HCT116 (cell line): ENCODE results near the gene LATS1. TPM values are rescaled to one million over a fixed set of nuclear protein-coding genes. Genes with fewer than 3 reads are reported as not detected.
A peak's percentile ranks its signal among the peaks of the same experiment; 100 is the strongest.
"Not testable (repeated sequence)": the region's sequence is repeated elsewhere in the genome, so short reads cannot be mapped to it uniquely, and the experiment has no call there.

Experiments used
- ATAC-seq: fragments of 200-7000 bp; cut with Tn5 transposase; 2 replicates; pipeline ENCODE4 v1.9.1; 2020; ENCODE audit warnings: mild to moderate bottlenecking, moderate library complexity
- BruUV-seq: library from RNA; stranded (reverse); fragments of 400-500 nt; replicated peaks from 2 replicates; lab custom pipeline; 2021; lab: Mats Ljungman, UMichigan
- CTCF ChIA-PET: fragments of 300-600 bp; sonication (Branson Sonifier 250); formaldehyde crosslinking; loops from one replicate; lab custom pipeline; 2021; ENCODE audit warnings: antibody characterized with exemption; lab: Charles Lee
- POLR2A ChIA-PET: fragments of 300-600, 350-600 bp; sonication (Branson Sonifier 250); formaldehyde crosslinking; loops from one replicate; lab custom pipeline; 2021; ENCODE audit warnings: antibody characterized with exemption; lab: Charles Lee
- RAD21 ChIA-PET, 2 experiments: fragments of 300-600 bp; sonication (Branson Sonifier 250); formaldehyde crosslinking; loops; one replicate each; lab custom pipeline; 2023; ENCODE audit warnings: low total read pairs in 2 of 2; ENCODE audit not compliant: uncharacterized antibody in 2 of 2, unreplicated experiment in 2 of 2, low non-redundant PET in 1 of 2; lab: Charles Lee
- DNase-seq: peaks from one replicate; pipeline ENCODE4 v3.0.0-alpha.2; 2010; ENCODE audit warnings: low read depth, low spot score
- H2AFZ ChIP-seq: fragments of 200-600 bp; shearing (Covaris generic), sonication (generic); 2 replicates; pipeline ENCODE4 v1.6.1; 2017; ENCODE audit warnings: low read depth, mixed run types, mixed read lengths, antibody characterized with exemption, low read length; ENCODE audit not compliant: poor library complexity, severe bottlenecking
- H3K27ac ChIP-seq: 2 replicates; pipeline ENCODE4 v1.5.1; 2012; ENCODE audit warnings: low read depth, low read length
- H3K27me3 ChIP-seq: fragments of 200-600 bp; sonication (generic); 2 replicates; pipeline ENCODE4 v1.6.1; 2016; ENCODE audit warnings: mixed run types, low read length, mixed read lengths; ENCODE audit not compliant: insufficient read depth
- H3K36me3 ChIP-seq, 2 experiments: fragments of 200-500 bp in 1 of 2; fragments of 200-600 bp in 1 of 2; sonication (Bioruptor generic) in 1 of 2; sonication (generic) in 1 of 2; 2 replicates each; pipeline versions ENCODE4 v1.5.1 to v1.6.1; 2014 to 2016; ENCODE audit warnings: low read length in 2 of 2, inconsistent platforms in 1 of 2, mixed read lengths in 1 of 2, mixed run types in 1 of 2; ENCODE audit not compliant: insufficient read depth in 2 of 2, control insufficient read depth in 1 of 2
- H3K4me1 ChIP-seq, 2 experiments: fragments of 200-600 bp in 1 of 2; sonication (generic) in 1 of 2; 2 replicates each; pipeline versions ENCODE4 v1.5.1 to v1.6.1; 2012 to 2017; ENCODE audit warnings: low read length in 2 of 2, inconsistent platforms in 1 of 2, mild to moderate bottlenecking in 1 of 2, mixed read lengths in 1 of 2, mixed run types in 1 of 2, moderate library complexity in 1 of 2; ENCODE audit not compliant: insufficient read depth in 2 of 2, control insufficient read depth in 1 of 2
- H3K4me2 ChIP-seq: fragments of 200-600 bp; sonication (generic); 2 replicates; pipeline ENCODE4 v1.6.1; 2017; ENCODE audit warnings: mixed run types, low read length, mixed read lengths
- H3K4me3 ChIP-seq, 2 experiments: fragments of 200-600 bp in 1 of 2; sonication (generic) in 1 of 2; replicated peaks in 1 of 2; 2 replicates each; pipeline ENCODE4 v1.5.1; 2011 to 2016; ENCODE audit warnings: low read length in 2 of 2, control low read depth in 1 of 2, low read depth in 1 of 2, mild to moderate bottlenecking in 1 of 2, mixed read lengths in 1 of 2, mixed run types in 1 of 2
- H3K79me2 ChIP-seq: fragments of 200-600 bp; sonication (generic); 2 replicates; pipeline ENCODE4 v1.6.1; 2017; ENCODE audit warnings: mild to moderate bottlenecking, mixed run types, low read length, moderate library complexity, mixed read lengths; ENCODE audit not compliant: insufficient read depth
- H3K9ac ChIP-seq: fragments of 200-600 bp; sonication (generic); 2 replicates; pipeline ENCODE4 v1.6.1; 2016; ENCODE audit warnings: low read length, mixed read lengths
- H3K9me2 ChIP-seq: fragments of 200-600 bp; sonication (generic), shearing (Covaris generic); 2 replicates; pipeline ENCODE4 v1.6.1; 2017; ENCODE audit warnings: mixed run types, mild to moderate bottlenecking, moderate library complexity; ENCODE audit not compliant: insufficient read depth
- H3K9me3 ChIP-seq, 2 experiments: fragments of 200-500 bp in 1 of 2; fragments of 200-600 bp in 1 of 2; sonication (Bioruptor generic) in 1 of 2; sonication (generic) in 1 of 2; 2 replicates each; pipeline ENCODE4 v1.6.1; 2014 to 2017; ENCODE audit warnings: low read length in 2 of 2, mixed read lengths in 2 of 2, inconsistent platforms in 1 of 2, low read depth in 1 of 2, mild to moderate bottlenecking in 1 of 2, mixed run types in 1 of 2, moderate library complexity in 1 of 2; ENCODE audit not compliant: control insufficient read depth in 1 of 2, insufficient read depth in 1 of 2
- H4K20me1 ChIP-seq: fragments of 200-600 bp; sonication (generic), shearing (Covaris generic); 2 replicates; pipeline ENCODE4 v1.6.1; 2017; ENCODE audit warnings: mixed run types, mild to moderate bottlenecking, moderate library complexity; ENCODE audit not compliant: insufficient read depth
- ATF3 ChIP-seq: IDR thresholded peaks from 2 replicates; pipeline ENCODE4 v1.6.1; 2012
- CBX3 ChIP-seq: IDR thresholded peaks from 2 replicates; pipeline ENCODE4 v1.6.1; 2012; ENCODE audit warnings: low read depth
- CEBPB ChIP-seq: IDR thresholded peaks from 2 replicates; pipeline ENCODE4 v1.6.1; 2012; ENCODE audit warnings: low read depth
- CTCF ChIP-seq, 3 experiments: fragments of 200-600 bp in 1 of 3; sonication (generic) in 1 of 3; IDR thresholded peaks in 2 of 3; conservative IDR thresholded peaks in 1 of 3; 2 replicates each; pipeline ENCODE4 v1.5.1; 2012 to 2017; ENCODE audit warnings: low read depth in 2 of 3, low read length in 2 of 3, antibody characterized with exemption in 1 of 3, borderline replicate concordance in 1 of 3, control low read depth in 1 of 3, mild to moderate bottlenecking in 1 of 3, mixed read lengths in 1 of 3, mixed run types in 1 of 3, moderate library complexity in 1 of 3; ENCODE audit not compliant: insufficient read depth in 1 of 3
- EGR1 ChIP-seq: IDR thresholded peaks from 2 replicates; pipeline ENCODE4 v1.6.1; 2012; ENCODE audit warnings: low read depth
- EZH2 ChIP-seq: fragments of 200-600 bp; sonication (generic); IDR thresholded peaks from 2 replicates; pipeline ENCODE4 v1.6.1; 2017; ENCODE audit warnings: antibody characterized with exemption, mixed run types
- FOSL1 ChIP-seq: IDR thresholded peaks from 2 replicates; pipeline ENCODE4 v1.6.1; 2012; ENCODE audit warnings: low read depth
- POLR2A ChIP-seq: IDR thresholded peaks from 2 replicates; pipeline ENCODE4 v1.7.0; 2011; ENCODE audit warnings: borderline replicate concordance; ENCODE audit not compliant: insufficient read depth, insufficient read length; ENCODE audit errors: extremely low read depth
- RAD21 ChIP-seq: IDR thresholded peaks from 2 replicates; pipeline ENCODE4 v1.6.1; 2012; ENCODE audit warnings: low read depth, mild to moderate bottlenecking
- REST ChIP-seq: IDR thresholded peaks from 2 replicates; pipeline ENCODE4 v1.6.1; 2012; ENCODE audit warnings: low read depth
- SP1 ChIP-seq: IDR thresholded peaks from 2 replicates; pipeline ENCODE4 v1.6.1; 2012; ENCODE audit warnings: low read depth
- TCF7L2 ChIP-seq: IDR thresholded peaks from 2 replicates; pipeline ENCODE4 v1.7.0; 2011; ENCODE audit warnings: borderline replicate concordance, inconsistent platforms; ENCODE audit not compliant: insufficient read depth, insufficient read length; ENCODE audit errors: extremely low read depth
- YY1 ChIP-seq: IDR thresholded peaks from 2 replicates; pipeline ENCODE4 v1.6.1; 2011; ENCODE audit warnings: low read length, low read depth, moderate library complexity, mild to moderate bottlenecking; ENCODE audit not compliant: insufficient replicate concordance; ENCODE audit errors: extremely low read depth
- intact Hi-C: fragments of 100-400 bp; cut with micrococcal nuclease; formaldehyde crosslinking; loops from 2 replicates; pipeline ENCODE4 v1.10.0; 2022
- total RNA-seq: library from RNA; stranded (reverse); gene quantifications from one replicate; pipeline ENCODE4 v1.2.1, GENCODE V29; 2021; ENCODE audit not compliant: unreplicated experiment

The LATS1 gene
- total RNA-seq, 1 experiment from 2014 or later, result 21.6 TPM

- H3K4me2 ChIP-seq, RAD21 ChIA-PET, CTCF ChIA-PET, intact Hi-C loops, ATAC-seq, H3K9me2 ChIP-seq, DNase-seq, H3K27ac ChIP-seq, H3K9ac ChIP-seq, H3K79me2 ChIP-seq, H3K4me3 ChIP-seq, BruUV-seq, H4K20me1 ChIP-seq, POLR2A ChIA-PET, H3K9me3 ChIP-seq, H3K4me1 ChIP-seq, H2AFZ ChIP-seq, H3K27me3 ChIP-seq: not testable (repeated sequence)
- H3K36me3 ChIP-seq, result peaks cover 11 to 15% of the 10 kb centered on the region in 2 experiments; a peak in 3 of 4 replicates
These were observed 45.6 kb downstream of the LATS1 start for GRCh38 chr6:149672265-149672664.

GRCh38 chr6:149660028-149660427 lies 57.9 kb downstream of the LATS1 start:
- ATAC-seq, result no peak
- Histone ChIP-seq H3K27ac (no peak overlapping the region), H3K9ac (no peak overlapping the region), H3K4me3 (no peak overlapping the region), H3K36me3 (peaks cover 17 to 27% of the 10 kb centered on the region in 2 experiments), H3K79me2 (no peaks in the 10 kb centered on the region), H3K4me2 (no peak overlapping the region), H2AFZ (no peak overlapping the region), H3K27me3 (no peaks in the 10 kb centered on the region), H3K4me1 (peaks cover 0 to 9% of the 10 kb centered on the region in 2 experiments; a peak in 2 of 4 replicates), H3K9me2 (no peaks in the 10 kb centered on the region), H3K9me3 (no peaks in the 10 kb centered on the region), H4K20me1 (no peaks in the 10 kb centered on the region)
- CTCF ChIA-PET, result interaction anchor here (0.6 kb wide), 1 partner anchor 8 kb away, joined by 3 read pairs; no protein-coding TSS in a partner anchor
- TSS peak; percentile 4 for BruUV-seq
- POLR2A ChIA-PET, result no interaction called here
- DNase-seq, result no peak
- RAD21 ChIA-PET, result no interaction called here
- intact Hi-C loops, result no loop called here
- TF ChIP-seq CTCF (IDR thresholded peaks at IDR 0.05 in 2 of 3, conservative IDR thresholded peaks at IDR 0.05 in 1 of 3; ENCODE audit: borderline replicate concordance in 1 of 3, insufficient read depth in 1 of 3, low read depth in 2 of 3, low read length in 2 of 3) (no peak), FOSL1 (no peak), REST (no peak), POLR2A (no peak), EZH2 (no peak), TCF7L2 (no peak), CEBPB (no peak), CBX3 (no peak), SP1 (no peak), YY1 (no peak), RAD21 (no peak), EGR1 (no peak), ATF3 (no peak)
